Hematopoietic multipotent progenitor cell (in vitro differentiated cells): ENCODE results near the gene STARD10. TPM values are rescaled to one million over a fixed set of nuclear protein-coding genes. Genes with fewer than 3 reads are reported as not detected.

Source experiments
- DNase-seq, 3 donors: peaks; one replicate each; pipeline ENCODE4 v3.0.0-alpha.2; 2011 to 2015; ENCODE audit warnings: low read depth in 2 of 3, low spot score in 2 of 3
- small RNA-seq: library from RNA; depleted of rRNA; stranded (forward); fragments of <200 nt; gene quantifications from one replicate; pipeline ENCODE3, GENCODE V24; 2012
- total RNA-seq: library from RNA; depleted of rRNA; stranded (reverse); fragments of >200 nt; gene quantifications from one replicate; pipeline ENCODE4 v1.2.3, GENCODE V29; 2012

The STARD10 gene
- total RNA-seq, 1 donor, result 34.7 TPM

DNA sequence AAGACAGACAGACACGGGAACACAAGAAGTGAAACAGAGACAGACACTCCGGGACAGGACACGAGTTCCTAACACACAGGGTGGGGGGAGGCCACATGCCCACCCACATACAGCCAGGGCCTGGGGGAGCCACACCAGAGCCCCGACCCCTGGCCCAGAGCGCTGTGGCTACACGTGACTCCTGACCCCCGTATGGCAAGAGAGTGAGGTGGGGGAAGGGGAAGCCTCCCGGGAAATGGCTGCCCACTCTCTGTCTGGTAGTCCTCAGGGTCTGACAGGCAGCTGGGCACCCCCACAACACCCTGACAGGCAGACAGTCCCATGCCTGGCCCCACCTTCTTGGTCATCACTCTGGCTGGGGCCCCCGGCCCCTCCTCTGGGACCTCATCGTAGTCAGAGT, 81.0 kb downstream of the STARD10 start:
- no peak for DNase-seq

DNA sequence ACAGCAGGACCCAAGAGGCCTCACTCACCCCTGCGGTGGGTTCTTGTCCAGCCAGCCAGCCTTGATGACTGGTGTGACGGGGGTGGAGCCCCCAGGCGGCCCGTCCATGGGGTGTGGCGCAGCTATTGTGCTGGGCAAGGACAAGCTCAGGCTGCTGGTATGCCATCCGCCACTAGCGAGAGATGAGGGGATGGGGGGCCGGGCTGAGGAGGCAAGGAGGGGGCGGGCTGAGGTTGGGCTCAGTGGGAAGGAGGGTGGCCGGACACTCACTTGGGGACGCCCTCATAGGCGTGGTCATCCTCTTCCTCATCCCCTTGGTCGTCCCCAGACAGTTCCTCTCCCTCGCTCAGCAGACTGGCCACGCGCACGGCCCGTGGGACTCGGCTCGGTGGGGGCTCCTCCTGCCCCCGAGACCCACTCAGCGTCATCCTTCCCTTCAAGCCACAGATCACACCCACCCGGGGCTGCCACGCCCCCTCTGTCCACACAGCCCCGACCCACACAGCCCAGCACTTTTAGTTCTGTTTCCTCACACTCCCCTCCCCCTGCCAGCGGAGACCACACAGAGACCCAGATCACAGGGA, 81.6 kb downstream of the STARD10 start:
- DNase-seq, result no peak

DNA sequence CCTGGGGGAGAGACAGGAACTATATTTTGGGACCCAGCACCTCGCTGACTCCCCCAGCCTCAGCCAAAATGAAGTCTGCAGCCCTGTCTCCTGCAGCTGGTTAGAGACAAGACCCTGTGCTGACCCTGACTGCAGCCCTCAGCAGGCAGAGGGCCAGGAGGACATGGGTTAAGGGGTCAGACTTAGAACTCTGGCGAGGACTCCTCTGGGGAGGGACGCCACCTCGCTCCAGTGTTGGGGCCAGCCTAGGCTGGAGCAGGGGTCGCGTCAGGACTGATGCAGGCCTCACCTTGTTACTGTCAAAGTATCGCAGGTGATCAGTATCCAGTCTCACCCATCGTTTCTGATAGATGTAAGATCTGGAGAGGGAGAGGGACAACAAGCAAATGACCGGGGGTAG, 82.7 kb downstream of the STARD10 start:
- no peak for DNase-seq

DNA sequence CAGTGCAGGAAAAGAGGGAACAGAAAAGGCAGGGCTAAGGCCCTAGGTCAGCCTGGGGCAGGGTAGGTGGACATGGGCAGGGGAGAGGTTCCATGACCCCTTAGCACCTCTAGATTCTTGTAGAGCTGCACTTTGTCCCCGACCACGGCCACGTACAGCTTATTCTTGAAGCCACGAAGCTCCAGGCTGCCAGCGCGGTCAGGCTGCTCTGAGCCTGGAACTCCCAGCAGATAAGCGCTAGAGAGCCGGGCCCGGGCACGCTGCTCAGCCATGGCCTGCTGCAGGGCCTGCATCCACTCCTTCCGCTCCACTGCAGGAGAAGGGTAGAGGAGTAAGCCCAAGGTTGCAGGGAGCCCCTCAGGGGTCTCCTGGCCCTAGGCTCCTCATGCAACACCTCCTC, 83.6 kb downstream of the STARD10 start:
- no peak for DNase-seq

DNA sequence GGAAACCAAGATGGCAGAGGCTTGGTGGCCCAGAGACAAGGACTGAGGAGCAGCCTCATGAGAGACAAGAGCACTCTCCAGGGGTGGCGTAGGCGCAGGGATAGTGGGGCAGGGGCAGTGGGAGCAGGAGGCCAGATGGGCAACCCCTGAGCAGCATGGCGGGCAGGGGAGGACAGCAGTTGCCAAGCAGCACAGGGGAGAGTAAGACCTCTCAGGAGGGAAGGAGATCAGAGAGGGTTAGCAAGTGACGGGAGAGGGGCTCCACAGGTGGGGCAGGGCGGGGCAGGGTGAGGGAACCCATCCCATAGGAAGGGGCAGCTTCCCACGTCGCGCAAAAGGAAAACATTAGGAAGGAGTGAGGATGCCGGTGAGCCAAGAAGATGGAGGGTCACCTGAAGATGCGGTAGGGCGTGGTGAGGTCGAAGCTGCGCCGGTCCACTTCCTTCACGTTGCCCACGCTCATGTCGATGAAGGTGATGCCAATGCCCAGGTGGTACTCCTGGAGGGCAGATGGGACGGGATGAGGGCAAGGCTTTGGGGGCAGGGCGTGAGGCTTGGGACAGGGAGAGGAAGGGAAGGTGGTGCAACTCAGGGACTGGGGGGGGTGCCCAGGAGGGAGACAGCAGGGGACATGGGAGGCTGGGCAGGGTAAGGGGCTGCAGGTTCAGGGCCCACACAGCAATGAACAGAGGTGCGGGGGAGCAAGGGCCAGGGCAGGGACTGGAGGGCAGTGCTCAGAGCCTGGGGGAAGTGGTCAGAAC, 84.2 kb downstream of the STARD10 start:
- DNase-seq, result no peak

DNA sequence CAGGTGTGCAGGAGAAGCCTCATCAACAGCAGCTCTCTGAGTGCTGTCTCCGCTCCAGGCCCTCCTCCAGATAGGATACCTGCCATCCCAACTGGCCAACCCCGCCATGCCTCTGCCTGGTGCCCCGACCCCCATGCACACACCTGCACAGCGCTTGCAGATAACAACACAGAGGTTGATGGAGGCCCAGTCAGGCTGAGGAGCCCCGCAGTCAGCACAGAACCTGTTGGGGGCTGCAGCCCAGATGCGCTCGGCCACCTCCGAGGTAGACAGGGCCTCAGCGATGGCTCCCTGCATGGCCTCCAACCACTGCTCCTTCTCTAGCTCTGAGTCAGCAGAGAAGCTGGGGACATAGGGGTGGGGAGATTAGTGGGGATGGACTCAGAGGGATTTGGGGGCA, 86.8 kb downstream of the STARD10 start:
- DNase-seq, result no peak

DNA sequence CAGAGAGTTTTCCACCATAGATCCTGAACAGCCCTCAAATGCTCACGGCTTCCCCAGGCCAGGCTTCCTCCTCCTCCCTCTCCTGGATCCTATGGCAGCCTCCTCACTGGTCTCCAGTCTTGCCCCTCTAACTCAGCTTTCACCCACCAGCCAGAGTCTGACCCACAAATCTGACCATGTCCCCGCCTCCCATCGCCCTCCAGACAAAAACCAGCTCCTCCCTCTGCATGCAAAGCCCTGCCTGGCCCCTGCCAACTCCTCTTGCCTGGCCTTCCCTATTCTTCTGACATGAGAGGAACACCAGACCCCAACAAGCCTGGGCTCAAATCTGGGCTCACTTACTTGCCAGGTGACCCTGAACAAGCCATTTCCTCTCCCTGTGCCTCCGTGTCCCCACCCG, 87.3 kb downstream of the STARD10 start:
- no peak for DNase-seq

DNA sequence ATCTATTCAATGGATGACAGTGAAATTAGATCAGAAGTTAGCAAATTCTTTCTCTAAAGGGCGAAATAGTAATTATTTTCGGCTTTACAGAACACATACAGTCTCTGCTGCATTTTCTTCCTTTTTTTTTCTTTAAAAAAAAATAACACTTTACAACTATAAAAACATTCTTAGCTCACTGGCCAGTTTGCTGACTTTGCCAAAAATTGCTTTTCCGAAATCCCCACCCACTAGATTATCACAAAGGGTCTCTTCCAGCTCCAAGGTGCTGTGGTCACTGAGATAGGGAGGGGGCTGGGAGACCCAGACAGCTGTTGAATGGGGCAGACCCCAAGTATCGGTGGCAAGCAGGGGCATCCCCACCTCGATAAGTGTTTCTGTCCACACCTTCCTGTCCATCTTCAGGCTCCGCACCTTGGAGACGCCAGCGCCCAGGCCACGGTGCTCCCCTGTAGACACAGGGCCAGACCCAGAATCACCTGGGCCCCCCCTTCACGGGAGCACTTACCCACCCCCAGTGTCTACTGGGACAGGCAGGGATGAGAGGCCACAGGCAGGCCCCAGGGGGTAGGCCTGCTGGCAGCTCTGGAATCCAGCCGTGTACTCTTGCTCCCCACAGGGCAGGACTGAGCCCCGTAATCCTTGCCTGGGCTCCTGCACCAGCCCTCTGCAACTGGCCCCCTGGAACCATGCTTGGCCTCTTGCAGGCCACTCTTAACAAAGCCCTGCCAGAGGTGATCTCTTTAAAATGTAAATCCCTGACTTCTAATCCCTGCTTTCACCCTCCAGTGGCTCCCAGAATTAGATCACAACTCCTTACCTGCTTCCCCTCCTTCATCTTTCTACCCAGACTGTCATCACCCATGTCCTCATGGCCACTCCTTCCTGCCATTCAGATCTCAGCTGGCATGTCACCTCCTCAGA, 88.1 kb downstream of the STARD10 start:
- no peak for DNase-seq

DNA sequence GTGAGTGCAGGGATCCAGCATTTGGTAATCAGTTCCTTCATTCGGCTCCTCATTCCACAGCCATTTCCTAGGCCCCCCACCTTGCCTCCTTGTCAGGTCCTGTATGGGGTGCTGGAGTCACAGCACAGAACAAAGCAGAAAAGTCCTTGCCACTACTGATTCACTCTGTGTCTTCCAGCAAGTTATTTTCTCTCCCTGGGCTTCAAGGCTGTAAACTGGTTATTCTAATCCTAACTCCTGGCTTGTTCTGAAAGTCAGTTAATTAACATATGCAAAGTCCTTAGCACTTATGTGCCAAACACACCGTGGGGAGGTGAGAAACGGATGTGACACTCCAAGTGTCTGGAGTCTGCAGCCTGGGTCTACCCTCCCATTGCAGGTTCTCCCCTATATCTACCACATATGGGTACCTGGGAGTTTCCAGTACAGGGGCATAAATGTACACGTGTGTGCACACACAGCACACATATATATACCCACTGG, 89.0 kb downstream of the STARD10 start:
- no peak for DNase-seq

Small RNA genes within 50 kb of the gene (small RNA-seq; reads per million reads assigned to genes)
- gene MIR4692, result not detected
- gene RF00019, result not detected

Other genes starting within 250 kb of the STARD10 start
- gene PDE2A, start 119.6 kb downstream of the STARD10 start, total RNA-seq, result 1.3 TPM
- gene ARAP1, start 41.6 kb downstream of the STARD10 start, total RNA-seq, result 148 TPM
- gene ATG16L2, start 20.4 kb upstream of the STARD10 start, total RNA-seq, result 88.9 TPM